ENCODE data around the gene CTPS2.
"Not testable (repeated sequence)": the region's sequence is repeated elsewhere in the genome, so short reads cannot be mapped to it uniquely, and the experiment has no call there.

CTPS2 gene

GRCh38 chrX:16653424-16653823, 59.0 kb downstream of the CTPS2 start:
- no peak for DNase-seq (ENCODE audit: low read depth in 2 of 2)

DNA sequence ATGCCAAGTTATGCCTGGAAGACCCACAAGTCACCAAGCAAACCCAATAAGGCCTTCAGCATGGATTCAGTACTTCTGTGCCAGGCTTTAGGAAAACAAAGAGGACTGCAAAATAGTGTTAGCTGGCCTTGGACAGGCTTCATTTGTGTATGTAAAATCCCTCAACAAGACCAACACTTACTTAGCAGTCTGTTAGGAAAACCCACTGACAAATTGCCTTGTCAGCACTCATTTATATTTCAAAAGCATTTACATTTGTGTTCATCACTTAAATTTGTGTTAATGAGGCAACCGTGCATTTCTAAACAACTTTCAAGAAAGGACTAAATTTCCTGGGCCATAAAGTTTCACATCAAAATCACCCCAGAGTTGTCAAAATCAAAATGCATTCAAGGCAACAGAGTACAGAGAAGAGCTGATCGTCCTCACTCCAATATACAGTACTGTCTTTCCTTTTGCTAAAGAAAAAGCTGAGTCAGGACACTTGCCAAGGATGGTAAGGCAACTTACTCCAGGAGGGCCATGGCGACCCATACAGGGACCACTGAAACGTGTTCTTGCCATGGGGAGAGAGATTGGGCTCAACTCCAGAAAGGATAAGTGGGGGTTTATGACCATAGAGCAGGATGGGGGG, 61.0 kb downstream of the CTPS2 start:
- no peak for DNase-seq (ENCODE audit: low read depth in 2 of 2)

GRCh38 chrX:16649858-16650257, 62.6 kb downstream of the CTPS2 start, which contains the start of gene S100G:
S100G (plus strand) TSS chrX:16650158; CDS start chrX:16651007, 849 bp downstream.
- DNase-seq (ENCODE audit: low read depth in 2 of 2) = no peak

DNA sequence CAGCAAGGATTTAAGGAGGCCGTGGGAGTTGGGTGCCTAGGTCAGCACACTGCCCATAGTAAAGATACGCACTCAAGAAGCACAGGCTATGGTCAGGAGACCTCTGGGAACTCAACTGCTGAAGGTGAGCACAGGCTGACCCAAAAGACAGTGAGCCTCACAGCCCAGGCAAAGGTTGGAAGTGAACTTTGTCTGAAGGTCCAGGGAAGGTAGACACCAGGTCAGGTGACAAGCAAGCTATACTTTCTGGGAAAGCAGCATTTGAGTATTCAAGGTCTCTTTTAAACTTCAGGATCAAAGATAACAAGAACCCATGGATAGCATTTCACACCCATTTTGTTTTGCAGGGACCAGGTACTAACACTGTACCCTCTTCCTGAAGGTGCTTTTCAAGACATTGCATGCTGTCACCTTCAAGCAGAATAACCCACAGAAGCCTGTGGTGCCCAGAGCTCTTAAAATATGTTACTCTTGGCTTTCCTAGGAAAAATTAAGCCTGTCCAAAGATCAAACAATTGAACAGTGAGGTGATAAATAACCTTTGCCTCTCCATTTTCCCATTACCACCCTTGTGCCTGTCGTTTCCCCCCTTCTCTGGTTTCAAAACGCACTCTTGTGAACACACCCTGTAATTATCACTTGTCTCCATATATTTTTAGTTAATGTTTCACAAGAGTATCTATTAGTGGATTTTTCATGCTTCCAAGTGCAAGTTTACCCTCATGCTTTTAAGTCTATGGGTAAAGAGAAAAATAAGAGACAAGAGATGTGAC, 65.9 kb downstream of the CTPS2 start:
- DNase-seq (ENCODE audit: low read depth in 2 of 2) = no peak

DNA sequence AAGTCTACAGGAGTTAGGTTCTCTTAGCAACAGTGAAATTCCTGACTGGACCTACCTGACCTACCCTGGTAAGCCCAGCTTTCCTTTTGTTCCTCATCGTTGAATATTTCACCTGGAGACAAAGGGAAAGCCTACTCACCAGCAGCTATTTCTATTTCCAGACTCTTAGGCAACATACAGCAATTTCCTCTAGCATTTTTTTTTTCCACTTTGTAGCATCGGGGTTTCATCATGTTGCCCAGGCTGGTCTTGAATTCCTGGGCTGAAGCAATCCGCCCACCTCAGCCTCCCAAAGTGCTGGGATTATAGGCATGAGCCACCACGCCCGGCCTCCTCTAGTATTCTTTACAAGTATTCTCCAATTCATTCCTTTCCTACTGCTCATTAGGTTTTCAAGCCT, 69.3 kb downstream of the CTPS2 start:
- DNase-seq (ENCODE audit: low read depth in 2 of 2) = no peak

- no peak for DNase-seq (ENCODE audit: low read depth in 2 of 2)
These were observed 71.6 kb downstream of the CTPS2 start for GRCh38 chrX:16640823-16641222.

GRCh38 chrX:16639966-16640365, 72.5 kb downstream of the CTPS2 start:
- DNase-seq (ENCODE audit: low read depth in 2 of 2) = no peak

DNA sequence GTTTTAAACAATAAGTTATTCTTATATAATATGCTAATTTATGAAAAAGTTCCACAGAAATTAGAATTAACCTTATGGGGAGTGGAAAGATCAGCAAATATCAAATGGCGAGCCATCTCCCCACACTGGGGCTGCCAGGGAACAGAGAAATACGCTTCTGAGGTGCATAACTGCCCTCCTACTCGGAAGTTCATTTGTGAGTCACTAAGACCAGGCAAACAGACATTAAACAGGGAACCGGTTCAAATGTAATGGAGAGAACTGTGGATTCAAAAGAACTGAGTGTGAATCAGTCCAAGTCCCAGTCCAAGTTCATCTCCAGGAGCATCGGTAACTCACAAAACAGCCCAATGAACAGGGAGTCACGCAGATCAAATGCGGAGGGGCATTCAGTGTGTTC, 73.9 kb downstream of the CTPS2 start:
- DNase-seq (ENCODE audit: low read depth in 2 of 2) = no peak

- no peak for DNase-seq (ENCODE audit: low read depth in 2 of 2)
These were observed 76.9 kb downstream of the CTPS2 start for GRCh38 chrX:16635596-16635995.

DNA sequence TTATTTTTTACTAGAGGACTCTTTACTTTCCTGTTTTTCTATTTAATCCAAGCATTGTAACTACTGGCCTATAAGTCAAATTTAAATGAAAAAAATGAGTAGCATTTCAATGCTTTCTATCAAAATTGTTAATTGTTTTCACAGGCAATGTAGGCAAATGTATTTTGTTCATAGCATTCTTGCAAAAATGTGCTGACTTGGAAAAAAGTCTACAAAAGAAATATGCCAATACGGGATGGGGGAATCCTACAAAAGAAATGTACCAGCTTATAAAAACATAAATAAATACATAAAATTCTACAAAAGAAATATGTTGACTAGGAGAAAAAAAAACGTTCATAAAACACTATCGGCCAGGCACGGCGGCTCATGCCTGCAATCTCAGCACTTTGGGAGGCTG, 77.4 kb downstream of the CTPS2 start:
- no peak for DNase-seq (ENCODE audit: low read depth in 2 of 2)

DNA sequence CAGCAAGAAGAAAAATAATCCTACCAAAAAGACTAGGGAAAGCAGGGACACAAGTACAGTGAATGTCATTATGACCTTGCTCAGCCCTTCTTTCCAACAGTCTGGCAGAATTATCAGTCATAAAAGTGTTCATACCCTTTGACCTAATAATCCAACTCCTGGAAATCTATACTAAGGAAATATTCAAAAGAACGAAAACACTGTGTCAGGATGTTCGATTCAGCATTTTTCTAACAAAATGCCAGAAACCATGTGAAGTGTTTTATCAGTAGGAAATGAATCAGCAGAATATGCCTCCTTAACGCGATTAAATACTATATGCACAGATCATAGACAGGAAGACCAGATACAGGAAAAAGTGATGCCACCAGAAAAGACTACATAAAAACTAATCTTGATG, 78.7 kb downstream of the CTPS2 start:
- DNase-seq (ENCODE audit: low read depth in 2 of 2) = no peak

DNA sequence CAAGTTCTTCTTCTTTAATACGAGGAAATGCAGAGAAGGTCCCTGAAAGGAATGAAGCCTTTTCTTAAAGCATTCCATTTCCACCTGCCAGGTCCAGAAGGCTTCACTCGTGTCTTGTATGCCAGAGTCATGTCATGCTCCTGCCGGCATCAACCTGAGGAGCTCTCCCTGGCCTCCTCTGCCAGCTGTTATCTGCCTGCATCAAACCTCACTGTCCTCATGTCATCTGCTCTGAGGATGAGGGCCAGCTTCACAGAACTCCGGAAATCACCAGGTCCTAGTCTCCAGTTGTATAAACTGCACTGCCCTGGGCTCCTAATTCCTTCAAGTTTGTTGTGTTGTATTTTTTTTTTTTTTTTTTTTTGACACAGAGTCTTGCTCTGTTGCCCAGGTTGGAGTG, 82.6 kb downstream of the CTPS2 start:
- no peak for DNase-seq (ENCODE audit: low read depth in 2 of 2)

- no peak for DNase-seq (ENCODE audit: low read depth in 2 of 2)
These were observed 83.4 kb downstream of the CTPS2 start for GRCh38 chrX:16628946-16629595.

- not testable (repeated sequence) for DNase-seq (ENCODE audit: low read depth in 2 of 2)
These were observed 84.0 kb downstream of the CTPS2 start for GRCh38 chrX:16628511-16628910.

DNA sequence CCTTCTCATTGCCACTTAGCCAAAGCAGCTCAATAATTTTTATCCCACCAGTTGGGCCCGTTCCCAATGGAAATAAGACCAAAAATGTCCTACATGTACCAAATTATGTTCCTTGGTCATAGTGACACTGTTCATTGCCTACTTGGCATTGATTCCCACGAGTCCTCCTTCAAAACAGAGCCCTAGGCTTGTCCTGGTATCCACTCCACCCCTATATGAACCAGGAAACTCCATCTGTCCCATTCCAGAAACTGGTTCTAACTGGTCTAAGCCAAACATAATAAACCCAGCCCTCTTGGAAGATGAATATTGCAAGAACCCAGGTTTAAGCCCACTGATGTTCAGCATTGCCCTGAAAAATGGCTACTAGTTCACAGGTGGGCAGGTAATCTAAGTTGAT, 93.4 kb downstream of the CTPS2 start:
- no peak for DNase-seq (ENCODE audit: low read depth in 2 of 2)

- no peak for DNase-seq (ENCODE audit: low read depth in 2 of 2)
These were observed 94.0 kb downstream of the CTPS2 start for GRCh38 chrX:16618422-16618821.

DNA sequence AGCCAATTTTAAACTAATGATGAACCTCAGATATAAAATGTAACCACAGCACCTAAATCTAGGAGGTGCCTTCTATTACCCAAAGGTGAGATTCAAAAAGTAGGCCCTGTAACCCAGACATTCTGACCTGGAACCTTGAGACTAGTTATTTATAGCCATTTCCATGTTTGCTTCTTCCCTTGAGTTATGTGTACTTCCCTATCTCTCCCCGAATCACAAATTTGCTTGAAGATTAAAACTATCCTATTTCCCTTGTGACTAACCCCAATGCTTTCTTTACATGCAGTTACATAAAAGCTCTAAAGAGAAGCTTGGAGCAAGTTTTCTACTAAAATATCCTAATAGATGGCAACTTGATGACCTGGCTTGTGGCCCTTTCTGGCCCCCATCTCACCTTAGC, 95.1 kb downstream of the CTPS2 start:
- DNase-seq (ENCODE audit: low read depth in 2 of 2) = no peak

DNA sequence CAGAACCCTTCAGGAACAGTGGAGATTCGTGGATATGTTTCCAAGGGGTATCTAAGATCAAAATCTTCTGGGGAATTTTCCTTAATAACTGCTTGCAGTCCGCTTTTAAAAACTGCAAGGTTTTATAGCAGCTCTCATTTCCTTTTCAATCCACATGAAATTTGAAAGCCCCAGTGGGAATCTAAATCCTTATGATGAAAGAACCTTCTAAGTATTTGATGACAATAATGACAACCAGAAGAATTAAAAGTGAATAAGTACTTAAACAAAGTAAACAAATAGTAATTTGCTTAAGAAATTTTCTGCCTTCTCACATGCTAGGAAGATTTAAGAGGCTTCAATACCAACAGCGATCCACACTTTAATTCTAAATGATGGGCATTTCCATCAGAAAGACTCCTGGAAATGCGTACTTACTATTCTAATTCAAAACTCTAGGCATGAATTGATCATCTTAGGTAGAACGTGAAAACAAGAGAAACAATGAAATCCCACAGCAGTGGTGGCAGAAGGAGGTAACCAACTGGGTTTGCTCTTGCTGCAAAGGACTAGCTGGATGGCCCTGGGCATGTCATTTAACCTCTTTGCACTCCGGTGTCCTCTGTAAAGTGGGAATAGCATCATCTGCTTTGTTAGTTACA, 100.1 kb downstream of the CTPS2 start:
- no peak for DNase-seq (ENCODE audit: low read depth in 2 of 2)

- not testable (repeated sequence) for DNase-seq (ENCODE audit: low read depth in 2 of 2)
These were observed 101.8 kb downstream of the CTPS2 start for GRCh38 chrX:16610654-16611053.

DNA sequence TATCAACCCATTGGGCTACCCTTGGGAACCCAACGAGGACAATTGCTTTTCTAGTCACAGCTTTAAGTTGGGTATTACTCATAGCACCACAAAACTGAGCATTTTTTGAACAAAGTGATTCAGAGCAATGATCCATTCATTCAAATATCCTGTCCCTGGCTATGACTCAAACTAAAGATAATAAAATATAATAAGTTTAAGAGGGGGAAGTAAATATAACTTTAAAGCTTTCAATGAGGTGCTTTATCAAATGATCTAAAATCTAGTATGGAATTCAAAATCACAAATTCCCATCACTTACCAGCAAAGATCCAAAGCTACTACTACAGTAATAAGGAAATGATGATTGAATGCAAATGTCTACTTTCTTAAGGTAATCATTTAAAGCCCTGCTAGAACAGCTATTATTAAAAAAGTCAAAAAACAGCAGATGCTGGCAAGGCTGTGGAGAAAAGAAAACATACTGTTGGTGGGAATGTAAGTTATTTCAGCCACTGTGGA, 102.3 kb downstream of the CTPS2 start:
- DNase-seq (ENCODE audit: low read depth in 2 of 2) = no peak

GRCh38 chrX:16606142-16606720, 106.2 kb downstream of the CTPS2 start:
- no peak for DNase-seq (ENCODE audit: low read depth in 2 of 2)

DNA sequence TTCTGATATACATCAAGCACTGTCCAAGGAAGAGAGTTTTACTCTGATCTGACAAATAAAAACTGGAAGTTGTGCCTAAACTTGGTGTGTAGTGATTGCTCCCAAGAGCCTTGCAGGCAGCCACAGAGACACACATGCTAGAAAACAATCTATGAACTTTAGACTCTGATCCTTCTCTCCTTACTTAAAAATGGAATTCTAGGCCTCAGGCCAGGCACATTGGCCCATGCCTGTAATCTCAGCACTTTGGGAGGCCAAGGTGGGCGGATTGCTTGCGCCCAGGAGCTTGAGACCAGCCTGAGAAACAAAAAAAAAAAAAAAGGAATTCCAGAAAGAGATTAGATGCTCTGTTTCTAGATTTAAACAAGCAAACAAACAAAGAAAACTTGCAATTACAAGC, 108.1 kb downstream of the CTPS2 start:
- no peak for DNase-seq (ENCODE audit: low read depth in 2 of 2)

Measured in stimulated activated CD8-positive, alpha-beta memory T cell treated with anti-CD3 and anti-CD28 coated beads, Interleukin-7, amount 100 ng/mL, for 1 hour (primary cell).